ENCODE data around the gene FYN.

Gene FYN

GRCh38 chr6:111618407-111618806, 254.8 kb downstream of the FYN start:
- Histone ChIP-seq H3K27ac (no peak overlapping the region), H3K9ac (ENCODE audit: insufficient read length) (no peak overlapping the region), H3K4me3 (no peak overlapping the region), H3K36me3 (ENCODE audit: insufficient read depth, low read length) (no peaks in the 10 kb centered on the region), H3K9me3 (ENCODE audit: low read depth, low read length) (no peaks in the 10 kb centered on the region)
- no peak for TF ChIP-seq POLR2AphosphoS5 (IDR thresholded peaks at IDR 0.05; ENCODE audit: borderline replicate concordance, low read depth, low read length)
- no peak for DNase-seq (ENCODE audit: low read depth, low spot score)

GRCh38 chr6:111617149-111617548, 256.1 kb downstream of the FYN start:
- Histone ChIP-seq H3K4me3 (no peak overlapping the region), H3K27ac (no peak overlapping the region), H3K9me3 (ENCODE audit: low read depth, low read length) (no peaks in the 10 kb centered on the region), H3K9ac (ENCODE audit: insufficient read length) (no peak overlapping the region), H3K36me3 (ENCODE audit: insufficient read depth, low read length) (no peaks in the 10 kb centered on the region)
- DNase-seq (ENCODE audit: low read depth, low spot score), result no peak
- no peak for TF ChIP-seq FOXP2 (optimal IDR thresholded peaks at IDR 0.05; ENCODE audit: control extremely low read depth, extremely low read length, insufficient read depth)
- no peak for TF ChIP-seq EZH2 (IDR thresholded peaks at IDR 0.05)
- no peak for TF ChIP-seq POLR2AphosphoS5 (IDR thresholded peaks at IDR 0.05; ENCODE audit: borderline replicate concordance, low read depth, low read length)

- TF ChIP-seq POLR2AphosphoS5 (IDR thresholded peaks at IDR 0.05; ENCODE audit: borderline replicate concordance, low read depth, low read length), result no peak
- TF ChIP-seq FOXP2 (optimal IDR thresholded peaks at IDR 0.05; ENCODE audit: control extremely low read depth, extremely low read length, insufficient read depth), result no peak
- no peak for TF ChIP-seq EZH2 (IDR thresholded peaks at IDR 0.05)
- no peak overlapping the region for H3K9ac ChIP-seq (ENCODE audit: insufficient read length)
- H3K36me3 ChIP-seq (ENCODE audit: insufficient read depth, low read length), result no peaks in the 10 kb centered on the region
- no peak for DNase-seq (ENCODE audit: low read depth, low spot score)
- H3K4me3 ChIP-seq, result no peak overlapping the region
- no peak overlapping the region for H3K27ac ChIP-seq
- H3K9me3 ChIP-seq (ENCODE audit: low read depth, low read length), result no peaks in the 10 kb centered on the region
Observed at GRCh38 chr6:111615916-111616612, 257.2 kb downstream of the FYN start.

GRCh38 chr6:111614833-111615582, 258.2 kb downstream of the FYN start:
- Histone ChIP-seq H3K36me3 (ENCODE audit: insufficient read depth, low read length) (no peaks in the 10 kb centered on the region), H3K9ac (ENCODE audit: insufficient read length) (no peak overlapping the region), H3K4me3 (no peak overlapping the region), H3K27ac (no peak overlapping the region), H3K9me3 (ENCODE audit: low read depth, low read length) (no peaks in the 10 kb centered on the region)
- TF ChIP-seq FOXP2 (optimal IDR thresholded peaks at IDR 0.05; ENCODE audit: control extremely low read depth, extremely low read length, insufficient read depth) (no peak), POLR2AphosphoS5 (IDR thresholded peaks at IDR 0.05; ENCODE audit: borderline replicate concordance, low read depth, low read length) (no peak), EZH2 (IDR thresholded peaks at IDR 0.05) (no peak)
- DNase-seq (ENCODE audit: low read depth, low spot score), result no peak

GRCh38 chr6:111612379-111612778, 260.9 kb downstream of the FYN start:
- Histone ChIP-seq H3K27ac (no peak overlapping the region), H3K9ac (ENCODE audit: insufficient read length) (no peak overlapping the region), H3K9me3 (ENCODE audit: low read depth, low read length) (no peaks in the 10 kb centered on the region), H3K36me3 (ENCODE audit: insufficient read depth, low read length) (no peaks in the 10 kb centered on the region), H3K4me3 (no peak overlapping the region)
- no peak for TF ChIP-seq POLR2AphosphoS5 (IDR thresholded peaks at IDR 0.05; ENCODE audit: borderline replicate concordance, low read depth, low read length)
- TF ChIP-seq FOXP2 (optimal IDR thresholded peaks at IDR 0.05; ENCODE audit: control extremely low read depth, extremely low read length, insufficient read depth), result no peak
- no peak for TF ChIP-seq EZH2 (IDR thresholded peaks at IDR 0.05)
- DNase-seq (ENCODE audit: low read depth, low spot score), result no peak

- H3K4me3 ChIP-seq, result no peak overlapping the region
- no peak overlapping the region for H3K27ac ChIP-seq
- TF ChIP-seq POLR2AphosphoS5 (IDR thresholded peaks at IDR 0.05; ENCODE audit: borderline replicate concordance, low read depth, low read length) (no peak), EZH2 (IDR thresholded peaks at IDR 0.05) (no peak), FOXP2 (optimal IDR thresholded peaks at IDR 0.05; ENCODE audit: control extremely low read depth, extremely low read length, insufficient read depth) (no peak)
- no peaks in the 10 kb centered on the region for H3K9me3 ChIP-seq (ENCODE audit: low read depth, low read length)
- H3K9ac ChIP-seq (ENCODE audit: insufficient read length), result no peak overlapping the region
- H3K36me3 ChIP-seq (ENCODE audit: insufficient read depth, low read length), result no peaks in the 10 kb centered on the region
- DNase-seq (ENCODE audit: low read depth, low spot score), result no peak
Observed at GRCh38 chr6:111610548-111611172, 262.6 kb downstream of the FYN start.
